GM18861 (cell line): Measurements from ENCODE around the gene NTM.

Experiments used
- ATAC-seq: cut with Tn5 transposase; IDR thresholded peaks from one replicate; pipeline ENCODE4 v1.9.1; 2021; ENCODE audit not compliant: unreplicated experiment

NTM gene

DNA sequence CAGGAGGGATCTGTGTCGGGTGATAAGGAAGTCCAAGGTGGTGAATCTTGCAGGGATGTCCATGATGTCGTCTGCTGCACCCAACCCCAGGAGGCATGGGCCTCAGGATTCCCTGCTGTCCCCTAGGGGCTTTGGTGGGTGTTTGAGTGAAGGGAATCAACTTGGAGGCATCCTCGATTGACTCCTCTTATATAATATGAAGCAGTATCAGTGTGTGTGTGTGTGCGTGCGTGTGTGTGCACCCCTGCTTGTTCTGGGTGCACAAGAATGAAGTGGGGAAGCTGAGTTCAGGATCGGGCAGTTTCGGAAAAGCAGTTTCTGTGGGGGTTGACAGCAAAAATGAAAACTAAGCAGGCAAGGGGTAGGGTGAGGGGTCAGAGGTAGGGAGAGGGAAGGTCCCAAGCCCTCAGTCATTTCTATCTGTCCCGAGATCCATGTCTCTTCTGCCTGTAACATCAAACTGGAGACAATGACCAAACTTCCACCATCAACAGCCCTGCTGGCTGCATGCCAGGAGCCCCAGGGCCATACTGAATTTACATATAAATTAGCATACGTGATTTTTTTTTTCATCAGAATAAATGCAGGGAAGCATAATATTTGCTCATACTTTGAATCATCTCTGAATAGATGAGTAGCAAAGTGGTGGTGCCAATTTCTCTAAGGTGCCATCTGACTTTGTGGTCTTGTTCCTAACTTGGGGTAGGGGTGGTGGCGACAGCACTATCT, 2.0 kb downstream of the NTM start:
- ATAC-seq = no peak

DNA sequence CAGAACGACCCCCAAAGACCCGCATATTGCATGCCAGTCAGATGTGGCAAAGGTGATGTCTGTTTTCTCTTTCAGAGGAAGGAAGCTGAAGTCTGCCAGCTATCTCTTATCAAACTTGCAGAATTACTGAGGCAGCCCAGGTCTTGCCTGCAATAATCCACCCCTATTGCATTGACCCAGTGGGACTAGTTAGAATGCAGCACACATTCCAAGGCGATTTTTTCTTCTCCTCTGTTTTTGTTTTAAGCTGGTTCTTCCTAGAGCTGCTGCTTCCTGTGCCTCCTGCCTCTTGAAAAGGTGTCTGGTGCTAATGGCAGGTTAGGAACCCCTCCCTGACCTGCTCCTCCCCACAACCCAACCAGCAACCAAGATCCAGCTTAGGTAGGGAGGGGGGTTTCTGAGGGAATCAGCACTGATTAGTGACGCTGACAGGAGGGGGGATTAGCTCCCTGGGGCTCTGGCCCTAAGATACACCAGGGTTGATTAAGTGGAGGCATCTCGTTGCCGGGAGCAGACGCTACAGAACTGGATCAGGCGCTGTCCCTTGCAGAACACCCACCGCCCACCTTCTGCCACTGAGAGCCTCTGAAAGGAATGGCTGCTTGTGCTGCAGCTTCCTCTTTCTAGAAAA, 2.8 kb downstream of the NTM start:
- ATAC-seq = no peak

DNA sequence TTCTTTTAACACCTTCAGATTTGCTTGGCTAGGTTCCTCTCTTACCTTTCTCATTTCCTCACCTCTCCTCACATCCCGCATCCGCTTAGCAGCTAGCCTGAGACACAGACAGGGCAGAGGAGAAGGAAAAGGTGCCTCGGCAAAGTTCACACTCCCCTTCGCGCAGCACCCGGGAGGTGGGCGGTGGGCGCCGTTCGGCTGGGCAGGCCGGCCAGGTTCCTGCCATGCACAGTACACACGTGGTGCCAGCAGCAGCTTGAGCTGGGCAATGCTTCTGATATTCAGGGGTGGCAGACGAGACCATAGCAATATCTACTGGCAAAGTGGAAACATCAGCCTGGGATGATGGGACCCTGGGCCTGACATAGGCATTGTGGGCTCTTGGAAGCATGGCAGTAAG, 3.3 kb downstream of the NTM start:
- no peak for ATAC-seq

DNA sequence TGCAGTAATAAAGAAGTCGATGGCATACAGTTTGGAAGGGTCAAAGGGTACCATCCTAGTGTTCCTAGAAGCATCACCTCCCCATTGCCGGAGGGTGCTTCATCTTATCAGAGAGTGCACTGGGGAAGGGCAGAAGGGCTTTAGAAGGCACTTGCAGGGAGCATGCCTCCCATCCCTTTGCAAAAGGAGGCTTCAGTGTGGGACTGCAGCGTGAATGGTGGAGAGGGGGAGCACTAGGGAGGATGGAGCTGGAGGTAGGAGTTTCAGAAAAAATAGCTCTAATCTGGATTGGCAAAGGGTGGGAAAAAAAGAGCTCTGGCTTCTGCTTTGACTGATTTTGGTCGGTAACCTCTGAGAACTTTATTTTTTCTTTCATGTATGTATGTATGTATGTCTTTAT, 5.0 kb downstream of the NTM start:
- no peak for ATAC-seq

DNA sequence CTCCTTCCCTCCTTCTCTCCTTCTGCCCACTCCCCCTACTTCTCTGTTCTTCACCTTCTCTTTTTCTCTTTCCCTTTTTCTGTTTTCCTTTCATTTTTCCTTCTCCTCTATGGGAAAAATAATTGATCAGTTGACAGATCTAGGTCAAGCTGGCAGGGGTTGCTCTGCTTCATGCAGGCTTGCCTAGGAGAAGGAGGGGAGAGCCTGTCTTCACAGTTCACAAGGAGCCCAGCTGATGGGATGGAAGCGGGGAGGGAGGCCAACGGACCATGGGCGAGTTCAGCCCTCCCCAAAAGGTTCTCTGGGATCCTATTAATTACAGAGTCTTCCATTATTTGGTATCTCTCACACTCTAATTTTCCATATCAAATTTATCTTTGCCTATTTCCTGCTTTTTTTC, 5.5 kb downstream of the NTM start:
- no peak for ATAC-seq

DNA sequence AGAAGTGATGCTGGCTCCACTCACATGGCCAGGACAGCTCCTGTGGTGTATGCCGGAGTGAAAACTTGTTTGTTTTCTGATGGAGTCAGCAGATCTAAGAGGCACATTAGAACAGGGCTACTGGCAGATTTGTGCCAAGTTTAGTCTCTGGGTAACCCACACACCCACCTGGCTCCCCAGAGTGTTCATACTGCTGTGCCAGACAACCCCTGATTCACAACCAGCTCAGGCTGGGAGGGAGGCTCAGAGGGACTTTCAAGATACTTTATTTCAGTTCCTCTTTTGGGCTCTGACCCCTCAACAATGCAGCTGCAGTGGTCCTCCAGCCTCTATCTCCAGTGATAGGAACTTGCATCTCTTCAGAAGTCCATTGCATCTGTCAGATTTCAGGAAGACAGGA, 8.5 kb downstream of the NTM start:
- ATAC-seq = peak; percentile 88

DNA sequence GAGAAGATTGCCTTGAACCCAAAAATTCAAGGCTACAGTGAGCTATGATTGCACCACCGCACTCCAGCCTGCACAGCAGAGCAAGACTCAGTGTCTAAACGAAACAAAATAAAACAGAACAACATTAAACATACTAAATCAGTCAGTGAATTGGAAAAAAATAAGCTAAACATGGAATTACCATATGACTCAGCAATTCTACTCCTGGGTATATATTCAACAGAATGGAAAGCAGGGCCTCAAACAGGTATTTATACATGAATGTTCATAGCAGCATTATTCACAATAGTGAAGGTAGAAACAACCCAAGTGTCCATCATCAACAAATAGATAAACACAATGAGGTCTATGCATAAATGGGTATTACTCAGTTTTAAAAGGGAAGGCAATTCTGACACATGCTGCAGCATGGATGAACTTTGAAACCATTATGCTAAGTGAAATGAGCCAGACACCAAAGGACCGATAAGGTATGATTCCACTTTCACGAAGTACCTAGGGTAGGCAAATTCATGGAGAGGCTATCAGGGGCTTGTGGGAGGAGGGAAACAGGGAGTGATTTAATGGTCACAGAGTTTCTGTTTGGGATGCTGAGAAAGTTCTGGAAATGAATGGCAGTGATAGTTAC, 15.5 kb downstream of the NTM start:
- ATAC-seq = no peak

DNA sequence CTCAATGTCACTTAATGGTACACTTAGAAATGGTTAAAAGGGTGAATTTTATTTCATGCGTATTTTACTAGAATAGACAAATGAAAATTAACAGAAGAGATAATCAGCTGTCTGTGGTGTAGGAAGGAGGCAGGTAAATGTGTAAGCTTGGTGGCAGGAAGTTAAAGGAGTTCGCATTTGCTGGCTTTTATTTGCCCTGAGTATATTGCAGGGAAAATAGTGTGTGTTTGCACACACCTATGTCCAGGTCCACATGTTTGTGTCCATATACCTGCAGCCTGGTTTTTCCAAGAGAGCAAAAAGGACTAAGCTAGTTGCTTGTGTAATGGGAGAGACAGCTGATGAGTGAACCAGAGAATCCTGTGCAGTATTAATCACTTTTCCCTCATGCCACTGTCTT, 16.0 kb downstream of the NTM start:
- no peak for ATAC-seq

DNA sequence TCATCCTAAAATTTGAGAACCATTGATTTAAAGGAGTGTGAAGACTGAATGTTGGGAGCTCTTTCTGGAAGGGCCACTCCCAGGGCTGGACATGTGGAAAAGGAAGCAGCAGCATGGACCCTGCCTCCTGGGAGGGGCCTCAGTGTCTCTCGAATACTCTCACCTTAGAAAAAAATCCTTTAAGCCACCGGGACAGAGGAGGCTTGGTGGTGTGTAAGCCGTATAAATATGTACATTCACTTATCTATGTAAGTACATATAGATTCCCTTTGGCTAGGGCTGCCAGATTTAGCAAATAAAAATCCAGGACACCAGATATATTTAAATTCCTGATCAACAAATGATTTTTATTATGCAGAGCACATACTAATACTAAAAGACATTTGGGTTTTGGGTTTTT, 17.6 kb downstream of the NTM start:
- no peak for ATAC-seq

DNA sequence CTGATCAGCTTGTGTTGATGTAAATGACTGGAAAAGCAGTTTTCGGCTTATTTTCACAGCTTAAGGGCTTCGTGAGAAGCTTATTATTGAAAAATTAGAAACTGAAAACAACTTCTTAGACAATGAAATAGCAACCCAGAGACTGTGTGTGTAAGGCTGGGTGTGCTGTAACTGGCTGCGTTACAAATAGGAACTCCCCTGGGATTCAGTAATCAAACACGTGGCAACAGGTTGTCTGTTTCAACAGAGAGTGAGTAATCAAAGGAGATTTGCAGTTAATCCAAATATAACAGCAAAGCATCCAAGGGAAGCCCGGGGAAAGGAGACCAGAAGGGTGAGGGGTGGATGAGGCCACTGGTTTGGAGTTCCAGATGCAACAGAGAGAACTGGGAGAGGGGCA, 19.2 kb downstream of the NTM start:
- no peak for ATAC-seq

DNA sequence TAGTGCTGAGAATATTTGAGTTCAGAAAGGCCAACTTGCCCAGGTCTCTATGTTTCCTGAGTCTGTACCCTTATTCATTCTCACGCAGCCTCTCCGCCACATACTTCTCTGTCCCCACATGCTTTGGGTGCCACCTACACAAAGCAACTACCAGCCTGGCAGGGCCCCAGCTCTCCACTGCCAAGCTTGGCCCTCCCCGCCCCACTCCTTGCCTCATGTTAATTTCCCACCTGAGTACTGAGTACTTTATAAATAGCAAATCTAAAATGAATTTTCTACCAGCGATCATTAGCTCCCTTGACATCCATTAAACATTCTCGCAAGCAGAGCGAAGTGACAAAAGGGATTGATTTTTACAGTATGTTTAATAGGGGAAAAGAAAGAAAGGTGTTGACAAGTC, 20.8 kb downstream of the NTM start:
- ATAC-seq = no peak

DNA sequence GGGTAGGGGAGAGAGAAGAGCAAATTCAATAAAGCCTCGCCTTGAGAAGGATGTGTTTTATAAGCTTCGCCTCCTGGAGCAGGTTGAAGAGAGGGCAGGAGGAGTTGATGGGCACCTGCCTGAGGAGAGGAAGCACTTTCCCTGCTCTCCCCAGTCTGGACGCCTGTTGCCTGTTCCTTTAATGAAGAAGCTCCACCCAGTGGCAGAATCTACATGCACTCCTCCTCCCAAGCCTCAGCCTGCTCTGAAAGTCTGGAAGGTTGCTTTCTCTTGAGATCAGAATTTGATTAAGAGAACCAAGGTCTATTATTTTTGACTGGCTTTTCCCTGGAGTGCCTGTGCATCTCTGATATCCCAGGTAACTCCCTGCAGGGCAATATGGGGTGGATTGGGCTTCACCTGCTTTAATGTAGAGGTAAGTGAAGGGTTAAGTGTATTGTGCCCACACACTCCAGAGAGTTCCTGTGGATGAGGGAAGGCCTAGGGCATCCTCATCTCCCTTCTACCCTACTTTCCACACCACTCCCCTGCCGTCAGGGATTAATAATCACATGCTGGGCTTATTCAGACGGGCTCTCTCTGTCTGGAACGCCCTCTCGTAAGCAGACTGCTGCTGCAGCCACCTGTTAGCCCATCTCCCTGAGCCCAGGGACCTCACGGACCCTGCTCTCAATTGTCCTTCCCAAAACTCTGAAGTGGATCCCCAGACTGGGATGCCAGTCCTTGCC, 22.3 kb downstream of the NTM start:
- ATAC-seq = no peak

DNA sequence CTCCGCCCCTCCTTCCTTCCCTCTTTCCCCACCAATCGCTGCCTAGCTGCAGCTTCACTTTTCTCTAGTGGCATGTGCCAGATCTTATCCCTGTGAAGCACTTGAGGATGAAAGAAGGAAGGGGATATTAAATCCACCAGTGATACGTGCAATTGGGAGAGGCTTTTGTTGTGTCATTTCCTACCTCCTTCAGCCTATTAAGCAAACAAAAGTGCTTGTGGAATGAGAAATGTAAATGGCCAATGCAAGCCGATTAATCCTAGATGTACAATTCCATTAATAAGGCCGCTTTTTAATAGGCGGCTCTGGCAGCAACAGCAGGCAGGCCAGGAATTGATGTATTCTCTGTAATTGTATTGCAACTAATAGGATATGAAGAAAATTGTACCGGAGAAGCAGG, 23.3 kb downstream of the NTM start:
- ATAC-seq = no peak

DNA sequence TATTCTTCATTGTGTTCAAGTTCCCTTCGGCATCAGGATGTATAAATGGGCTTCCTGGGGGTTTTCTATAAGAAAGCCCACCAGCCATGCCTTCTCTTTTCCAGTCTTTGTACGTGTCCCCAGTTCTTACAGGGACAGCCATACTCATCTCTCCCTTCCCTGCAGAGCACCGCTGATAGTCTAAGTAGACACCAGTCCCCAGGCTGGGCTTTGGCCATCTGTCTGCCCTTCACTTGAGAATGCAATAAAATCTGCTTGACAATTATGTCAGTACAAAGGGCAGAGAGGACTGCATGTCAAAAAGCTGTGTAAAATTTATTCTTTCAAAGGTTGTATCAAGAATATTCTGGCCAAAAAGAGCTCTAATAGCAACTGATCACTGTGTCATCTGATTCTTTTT, 27.3 kb downstream of the NTM start:
- ATAC-seq = no peak

DNA sequence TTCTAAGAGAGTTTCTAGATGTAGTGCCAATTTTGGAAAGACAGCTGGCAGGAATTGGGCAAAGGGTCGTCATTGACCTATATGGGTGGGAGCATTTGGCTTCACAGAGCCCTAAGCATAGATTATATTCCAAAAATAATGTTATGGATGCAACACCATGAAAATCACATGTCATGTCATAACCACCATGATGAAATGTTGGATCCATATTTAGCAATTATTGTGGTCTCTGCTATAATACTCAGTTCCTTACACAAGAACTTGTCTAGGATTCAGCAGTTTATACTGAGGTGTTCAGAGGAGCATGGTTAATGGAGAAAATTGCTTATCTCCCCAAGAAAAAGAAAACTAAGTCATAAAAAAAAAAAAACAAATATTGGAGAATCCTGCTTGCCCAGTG, 31.6 kb downstream of the NTM start:
- no peak for ATAC-seq

DNA sequence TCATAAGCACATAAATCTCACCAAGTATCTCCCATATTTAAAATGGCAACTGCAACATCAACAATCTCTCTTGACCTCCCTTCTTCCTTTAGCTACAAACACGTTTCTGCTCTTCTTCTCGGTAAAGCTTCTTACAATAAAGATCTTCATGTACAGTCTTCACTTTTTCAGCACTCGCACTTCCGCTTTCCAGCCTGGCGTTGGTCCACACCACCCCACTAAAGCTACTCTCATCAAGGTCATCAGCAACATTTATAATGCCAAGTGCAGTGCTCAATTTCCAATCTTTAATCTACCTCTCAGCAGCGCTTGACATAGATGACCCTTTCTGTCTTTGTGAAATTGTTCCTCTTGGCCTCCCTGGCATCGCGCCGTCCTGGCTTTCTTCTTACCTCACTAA, 33.6 kb downstream of the NTM start:
- ATAC-seq = no peak

DNA sequence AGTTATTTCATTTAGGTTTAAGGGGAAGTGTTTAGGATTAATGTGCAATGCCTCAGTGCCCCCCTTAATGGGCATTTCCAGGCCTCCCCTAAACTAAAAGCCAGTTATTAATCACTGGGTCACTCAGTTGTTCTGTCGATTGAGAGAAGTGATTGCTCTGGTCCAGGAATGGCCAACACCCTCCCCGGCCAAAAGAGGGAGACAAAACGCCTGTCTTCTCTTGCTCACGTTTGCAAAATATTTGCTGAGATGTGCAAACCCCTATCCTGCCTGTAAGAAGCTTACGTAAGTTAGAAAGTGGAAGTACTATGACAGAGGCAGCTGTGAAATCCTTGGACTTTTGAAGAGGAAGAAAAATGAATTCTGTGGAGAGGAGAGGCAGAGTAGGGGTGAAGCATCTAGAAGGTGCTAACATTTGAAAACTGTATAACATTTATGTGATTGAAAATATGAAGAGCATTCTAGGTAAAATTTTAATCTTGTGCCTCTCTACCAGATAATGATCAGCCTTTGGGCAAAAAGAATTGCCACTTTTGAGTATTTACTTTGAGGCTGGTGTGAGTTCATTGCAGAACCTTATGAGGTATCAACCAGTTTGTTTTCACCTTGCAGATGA, 37.7 kb downstream of the NTM start:
- ATAC-seq = no peak

DNA sequence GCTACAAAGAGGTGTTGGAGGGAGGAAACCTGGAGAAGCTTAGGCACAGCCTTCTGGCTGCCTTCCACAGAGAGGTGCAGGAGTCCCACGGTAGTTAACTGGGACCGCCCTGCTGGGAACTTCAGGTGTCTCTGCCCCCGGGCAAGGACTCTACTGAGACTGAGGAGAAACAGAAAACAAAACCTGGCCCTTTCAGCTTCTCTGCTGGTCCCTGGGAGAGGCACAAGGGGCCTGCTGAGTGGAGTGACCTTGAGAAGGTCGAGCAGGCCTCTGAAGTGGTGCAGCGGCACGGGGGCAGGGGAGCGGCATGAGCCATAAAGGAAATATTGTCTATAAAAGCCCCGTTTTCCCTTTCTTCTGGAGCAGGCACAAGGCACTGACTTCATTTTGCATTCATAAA, 38.9 kb downstream of the NTM start:
- no peak for ATAC-seq

DNA sequence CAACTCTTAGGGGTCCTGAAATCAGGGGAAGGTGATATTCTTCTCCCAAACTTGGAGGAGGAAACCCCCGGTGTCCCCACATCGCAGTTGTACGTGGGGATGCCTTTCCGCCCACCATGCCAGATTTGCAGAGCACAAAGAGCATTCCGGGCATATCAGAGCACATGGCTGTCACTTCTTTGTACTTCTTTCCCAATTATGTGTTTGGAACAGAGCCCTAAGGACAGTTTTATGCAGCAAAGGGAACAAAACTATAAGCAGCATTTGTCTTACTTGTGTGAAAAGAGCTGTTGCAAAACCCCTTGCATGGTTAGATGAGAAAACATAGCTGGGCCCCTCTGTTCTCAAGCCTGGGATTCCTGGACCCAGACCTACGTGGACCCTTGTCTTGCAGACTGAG, 41.2 kb downstream of the NTM start:
- no peak for ATAC-seq

DNA sequence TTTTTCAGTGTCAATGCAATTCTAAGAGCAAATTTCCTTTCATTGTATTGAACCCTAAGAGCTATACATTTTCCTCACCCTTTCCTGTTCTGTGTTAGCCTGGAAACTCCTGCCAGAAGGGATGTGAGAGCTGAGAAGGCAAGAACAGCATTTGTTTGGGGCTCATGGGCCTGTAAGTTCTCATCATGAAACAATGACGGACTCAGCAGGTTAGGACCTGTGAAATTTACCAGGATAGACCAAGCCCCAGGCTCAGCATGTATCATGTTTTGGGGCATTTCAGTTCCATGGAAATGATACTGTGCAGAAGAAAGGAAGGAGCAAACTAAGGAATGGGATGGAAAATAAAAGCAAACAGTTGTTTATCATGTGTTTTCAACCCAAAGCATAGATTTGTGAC, 41.6 kb downstream of the NTM start:
- ATAC-seq = no peak

DNA sequence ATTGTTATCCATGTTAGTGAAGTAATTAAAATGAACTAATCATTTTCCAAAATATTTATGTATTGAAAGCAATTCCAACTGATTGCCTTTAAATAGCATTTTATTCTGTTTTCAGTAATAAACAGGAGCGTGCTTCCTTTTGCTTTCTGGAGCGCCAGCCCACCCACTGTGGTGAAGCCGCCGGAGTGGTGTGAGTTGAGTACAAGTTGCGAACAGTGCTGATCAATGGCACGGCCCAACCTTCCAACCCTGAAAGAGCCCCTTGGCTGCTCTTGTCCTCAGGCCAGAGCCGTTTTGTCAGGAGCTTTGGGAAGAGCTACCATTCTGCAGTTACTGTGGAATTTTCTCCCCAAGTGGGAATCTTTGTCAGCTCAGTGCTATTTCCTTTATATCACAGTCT, 42.8 kb downstream of the NTM start:
- ATAC-seq = no peak

DNA sequence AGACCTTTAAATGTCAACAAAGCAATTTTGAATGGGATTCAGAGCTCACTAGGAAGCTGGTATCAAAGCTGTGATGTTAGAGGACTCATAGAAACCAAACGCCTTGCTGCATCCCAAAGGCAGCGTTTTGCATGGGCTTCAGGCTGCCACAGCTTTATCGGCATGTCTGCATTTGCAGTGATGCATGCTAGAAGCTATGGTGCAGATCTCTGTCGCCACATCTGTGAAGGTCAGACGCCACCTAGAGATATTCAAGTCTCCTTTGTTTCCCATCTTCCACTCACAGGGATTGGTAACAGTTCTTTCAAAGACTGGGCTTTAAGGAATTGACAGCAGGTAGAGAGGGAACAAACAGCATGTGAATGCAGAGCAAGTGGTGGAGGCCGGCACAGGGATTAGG, 47.8 kb downstream of the NTM start:
- ATAC-seq = no peak
